ENCODE measurements around the gene NOD2. TPM values are rescaled to one million over a fixed set of nuclear protein-coding genes. Genes with fewer than 3 reads are reported as not detected.
A peak's percentile ranks its signal among the peaks of the same experiment; 100 is the strongest.

Gene NOD2
- total and polyA plus RNA-seq, 4 donors = 0.79 to 1.2 (median 0.83) TPM

DNA sequence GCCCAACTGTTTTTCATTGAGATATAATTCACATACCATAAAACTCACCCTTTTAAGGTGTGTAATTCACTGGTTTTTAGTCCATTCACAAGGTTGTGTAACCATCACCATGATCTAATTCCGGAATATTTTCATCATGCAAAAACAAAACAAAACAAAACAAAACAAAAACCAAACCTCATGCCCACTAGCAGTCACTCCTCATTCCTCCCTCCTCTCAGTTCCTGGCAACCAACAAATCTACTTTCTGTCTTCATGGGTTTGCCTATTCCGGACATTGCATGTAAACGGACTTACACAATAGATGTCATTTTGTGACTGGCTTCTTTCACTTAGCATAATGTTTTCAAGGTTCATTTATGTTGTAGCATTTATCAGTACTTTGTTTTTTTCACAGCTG lies 4.5 kb upstream of the NOD2 start:
- no peak for DNase-seq (ENCODE audit: low read depth in 4 of 6, low spot score in 6 of 6)
- peaks cover 3% of the 10 kb centered on the region for H3K27me3 ChIP-seq (ENCODE audit: control insufficient read depth, insufficient read depth, low read length)
- WGBS (ENCODE audit: insufficient coverage) = 100% methylated on average over 1 of the region's 3 CpGs
- H3K27ac ChIP-seq (ENCODE audit: low read depth, low read length) = no peak overlapping the region
- no peaks in the 10 kb centered on the region for H3K36me3 ChIP-seq (ENCODE audit: control insufficient read depth, insufficient read depth, low read length)
- H3K4me3 ChIP-seq (ENCODE audit: low read depth, low read length) = no peak overlapping the region
- peaks cover 14% of the 10 kb centered on the region for H3K4me1 ChIP-seq (ENCODE audit: control insufficient read depth, insufficient read depth, low read length)
- H3K9me3 ChIP-seq (ENCODE audit: control insufficient read depth, insufficient read depth, low read length) = no peaks in the 10 kb centered on the region

DNA sequence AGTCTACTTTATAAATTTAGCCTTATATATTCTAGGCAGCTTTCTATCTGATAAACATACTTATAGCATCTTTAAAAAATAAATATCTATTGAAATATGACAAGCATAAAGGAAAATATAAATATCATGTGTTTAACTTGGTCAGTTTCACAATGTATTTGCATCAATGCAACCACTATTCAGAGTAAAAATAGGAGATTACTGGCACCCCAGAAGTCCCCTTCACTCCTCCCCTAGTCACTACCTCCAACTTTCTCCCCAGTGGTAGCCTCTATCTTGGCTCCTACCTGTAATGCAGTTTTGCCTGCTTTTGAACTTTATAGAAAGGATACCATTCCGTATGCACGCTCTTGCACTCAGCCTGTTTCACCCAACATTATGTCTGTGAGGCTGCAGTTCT lies 3.2 kb upstream of the NOD2 start:
- no peaks in the 10 kb centered on the region for H3K9me3 ChIP-seq (ENCODE audit: control insufficient read depth, insufficient read depth, low read length)
- no peak for DNase-seq (ENCODE audit: low read depth in 4 of 6, low spot score in 6 of 6)
- H3K4me3 ChIP-seq (ENCODE audit: low read depth, low read length) = no peak overlapping the region
- H3K4me1 ChIP-seq (ENCODE audit: control insufficient read depth, insufficient read depth, low read length) = peaks cover 10% of the 10 kb centered on the region
- no peaks in the 10 kb centered on the region for H3K36me3 ChIP-seq (ENCODE audit: control insufficient read depth, insufficient read depth, low read length)
- no CpG with 5 or more reads among the region's 2 CpGs for WGBS (ENCODE audit: insufficient coverage)
- H3K27me3 ChIP-seq (ENCODE audit: control insufficient read depth, insufficient read depth, low read length) = peaks cover 12% of the 10 kb centered on the region
- no peak overlapping the region for H3K27ac ChIP-seq (ENCODE audit: low read depth, low read length)

- H3K9me3 ChIP-seq (ENCODE audit: control insufficient read depth, insufficient read depth, low read length) = no peaks in the 10 kb centered on the region
- no peaks in the 10 kb centered on the region for H3K36me3 ChIP-seq (ENCODE audit: control insufficient read depth, insufficient read depth, low read length)
- peak in 1 of 6 donors; percentile 17 for DNase-seq (ENCODE audit: low read depth in 4 of 6, low spot score in 6 of 6)
- 94% methylated on average over 4 of the region's 4 CpGs for WGBS (ENCODE audit: insufficient coverage)
- H3K27me3 ChIP-seq (ENCODE audit: control insufficient read depth, insufficient read depth, low read length) = peaks cover 12% of the 10 kb centered on the region
- H3K27ac ChIP-seq (ENCODE audit: low read depth, low read length) = no peak overlapping the region
- peaks cover 30% of the 10 kb centered on the region for H3K4me1 ChIP-seq (ENCODE audit: control insufficient read depth, insufficient read depth, low read length)
- no peak overlapping the region for H3K4me3 ChIP-seq (ENCODE audit: low read depth, low read length)
These were observed 785 bp upstream of the NOD2 start for GRCh38 chr16:50692644-50692998.

- no peaks in the 10 kb centered on the region for H3K9me3 ChIP-seq (ENCODE audit: control insufficient read depth, insufficient read depth, low read length)
- H3K4me3 ChIP-seq (ENCODE audit: low read depth, low read length) = no peak overlapping the region
- H3K27ac ChIP-seq (ENCODE audit: low read depth, low read length) = no peak overlapping the region
- peaks cover 41% of the 10 kb centered on the region for H3K4me1 ChIP-seq (ENCODE audit: control insufficient read depth, insufficient read depth, low read length)
- no peaks in the 10 kb centered on the region for H3K36me3 ChIP-seq (ENCODE audit: control insufficient read depth, insufficient read depth, low read length)
- peaks cover 12% of the 10 kb centered on the region for H3K27me3 ChIP-seq (ENCODE audit: control insufficient read depth, insufficient read depth, low read length)
- 100% methylated on average over 1 of the region's 2 CpGs for WGBS (ENCODE audit: insufficient coverage)
- DNase-seq (ENCODE audit: low read depth in 4 of 6, low spot score in 6 of 6) = no peak
These were observed 800 bp downstream of the NOD2 start for GRCh38 chr16:50694206-50694605.

DNA sequence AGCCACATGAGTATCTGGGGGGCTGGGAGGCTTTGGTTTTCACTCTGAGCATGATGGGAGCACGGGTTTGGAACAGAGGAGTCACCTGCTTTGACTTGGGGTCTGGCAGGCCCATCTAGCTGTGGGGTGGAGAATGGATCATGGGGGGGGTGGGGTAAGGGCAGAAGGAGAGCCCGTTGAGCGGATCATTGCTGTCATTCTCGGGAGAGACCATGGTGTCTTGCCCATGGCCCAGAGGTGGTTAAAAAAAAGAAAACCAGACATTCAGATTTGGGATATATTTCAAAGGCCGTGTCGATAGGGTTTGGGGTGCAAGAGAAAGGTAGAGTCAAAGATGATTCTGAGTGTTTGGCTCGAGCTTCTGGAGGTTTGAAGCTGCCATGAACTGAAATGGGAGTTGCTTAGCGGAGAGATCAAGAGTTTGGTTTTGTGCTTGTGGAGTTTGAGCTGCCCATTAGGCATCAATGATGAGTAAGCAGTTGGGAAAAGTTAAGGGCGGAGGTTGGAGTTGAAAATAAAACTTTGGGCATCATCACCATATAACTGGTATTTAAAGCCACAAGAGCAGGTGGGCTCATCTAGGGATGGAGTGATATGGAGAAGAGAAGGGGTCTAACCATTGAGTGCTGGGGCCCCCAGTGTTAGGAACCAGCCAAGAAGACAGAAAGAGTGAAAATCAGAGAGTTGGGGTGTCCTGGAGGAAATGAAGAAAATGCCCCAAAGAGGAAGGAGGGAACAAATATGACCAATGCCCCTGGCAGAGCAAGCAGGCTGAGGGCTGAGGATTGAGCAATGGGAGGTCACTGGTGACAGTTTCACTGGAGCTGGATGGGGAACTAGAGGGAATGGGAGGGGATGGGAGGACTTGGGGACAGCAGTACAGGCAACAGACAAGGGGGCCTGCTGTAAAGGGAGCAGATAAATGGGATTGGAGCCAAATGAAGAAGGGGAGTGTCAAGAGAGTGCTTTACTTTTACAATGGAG lies 1.9 kb downstream of the NOD2 start:
- WGBS (ENCODE audit: insufficient coverage) = 97% methylated on average over 8 of the region's 9 CpGs
- Histone ChIP-seq H3K36me3 (ENCODE audit: control insufficient read depth, insufficient read depth, low read length) (peaks cover 3% of the 10 kb centered on the region), H3K4me1 (ENCODE audit: control insufficient read depth, insufficient read depth, low read length) (peaks cover 41% of the 10 kb centered on the region), H3K4me3 (ENCODE audit: low read depth, low read length) (no peak overlapping the region), H3K27ac (ENCODE audit: low read depth, low read length) (no peak overlapping the region), H3K9me3 (ENCODE audit: control insufficient read depth, insufficient read depth, low read length) (no peaks in the 10 kb centered on the region), H3K27me3 (ENCODE audit: control insufficient read depth, insufficient read depth, low read length) (peaks cover 12% of the 10 kb centered on the region)
- no peak for DNase-seq (ENCODE audit: low read depth in 4 of 6, low spot score in 6 of 6)

DNA sequence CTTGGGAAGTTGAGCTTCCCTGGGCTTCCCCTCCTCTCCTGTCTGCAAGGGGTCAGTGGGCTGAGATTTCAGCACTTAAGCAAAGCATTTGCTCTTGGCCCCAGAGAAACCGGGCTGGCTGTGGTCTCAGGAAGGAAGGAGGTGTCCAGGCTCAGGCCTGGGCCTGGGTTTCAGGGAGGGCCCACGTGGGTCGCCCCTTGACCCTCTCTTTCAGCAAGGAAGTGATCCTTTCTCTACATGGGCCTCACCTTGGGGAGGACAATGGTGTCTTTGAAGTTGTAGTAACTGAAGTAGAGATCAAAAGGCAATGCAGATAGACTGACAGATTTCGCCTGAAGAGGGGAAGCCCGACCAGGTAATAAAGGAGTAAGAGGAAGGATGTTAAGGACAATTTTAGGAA lies 2.7 kb downstream of the NOD2 start:
- H3K4me3 ChIP-seq (ENCODE audit: low read depth, low read length) = no peak overlapping the region
- no peaks in the 10 kb centered on the region for H3K9me3 ChIP-seq (ENCODE audit: control insufficient read depth, insufficient read depth, low read length)
- WGBS (ENCODE audit: insufficient coverage) = 59% methylated on average over 4 of the region's 5 CpGs
- H3K27ac ChIP-seq (ENCODE audit: low read depth, low read length) = no peak overlapping the region
- H3K27me3 ChIP-seq (ENCODE audit: control insufficient read depth, insufficient read depth, low read length) = peaks cover 12% of the 10 kb centered on the region
- H3K36me3 ChIP-seq (ENCODE audit: control insufficient read depth, insufficient read depth, low read length) = peaks cover 3% of the 10 kb centered on the region
- H3K4me1 ChIP-seq (ENCODE audit: control insufficient read depth, insufficient read depth, low read length) = peaks cover 41% of the 10 kb centered on the region
- no peak for DNase-seq (ENCODE audit: low read depth in 4 of 6, low spot score in 6 of 6)

DNA sequence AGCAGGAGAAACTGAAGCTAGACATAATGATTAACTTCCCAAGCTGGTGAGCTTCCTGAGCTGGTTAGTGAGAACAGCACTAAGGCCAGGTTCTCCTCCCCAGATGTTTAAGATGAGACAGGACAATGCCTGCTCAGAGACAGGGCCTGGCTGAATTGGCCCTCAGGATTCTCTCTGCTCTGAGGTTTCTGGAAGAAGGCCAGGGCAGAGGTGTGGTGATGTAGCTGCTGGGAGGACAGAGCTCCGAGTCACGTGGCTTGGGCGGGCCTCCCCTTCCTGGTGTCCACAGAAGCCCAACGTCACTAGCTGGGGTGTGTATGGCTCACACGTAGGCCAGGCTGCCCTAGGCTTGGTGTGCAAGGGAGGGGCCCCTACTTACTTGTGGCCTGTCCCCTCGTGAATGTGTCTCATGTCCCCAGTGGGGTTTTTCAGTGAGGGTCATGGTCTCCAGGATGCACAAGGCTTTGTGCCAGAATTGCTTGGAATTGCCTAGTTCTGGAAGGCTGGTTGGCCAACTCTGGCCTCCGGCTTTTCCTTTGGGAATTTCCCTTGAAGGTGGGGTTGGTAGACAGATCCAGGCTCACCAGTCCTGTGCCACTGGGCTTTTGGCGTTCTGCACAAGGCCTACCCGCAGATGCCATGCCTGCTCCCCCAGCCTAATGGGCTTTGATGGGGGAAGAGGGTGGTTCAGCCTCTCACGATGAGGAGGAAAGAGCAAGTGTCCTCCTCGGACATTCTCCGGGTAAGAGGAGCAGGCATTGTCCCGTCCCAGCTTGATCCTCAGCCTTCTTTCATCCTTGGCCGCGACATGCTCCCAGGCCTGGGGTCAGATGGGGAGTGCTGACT lies 3.4 kb downstream of the NOD2 start:
- no peak overlapping the region for H3K27ac ChIP-seq (ENCODE audit: low read depth, low read length)
- peaks cover 41% of the 10 kb centered on the region for H3K4me1 ChIP-seq (ENCODE audit: control insufficient read depth, insufficient read depth, low read length)
- WGBS (ENCODE audit: insufficient coverage) = 75% methylated on average over 15 of the region's 15 CpGs
- peaks cover 12% of the 10 kb centered on the region for H3K27me3 ChIP-seq (ENCODE audit: control insufficient read depth, insufficient read depth, low read length)
- H3K4me3 ChIP-seq (ENCODE audit: low read depth, low read length) = no peak overlapping the region
- peaks cover 3% of the 10 kb centered on the region for H3K36me3 ChIP-seq (ENCODE audit: control insufficient read depth, insufficient read depth, low read length)
- no peaks in the 10 kb centered on the region for H3K9me3 ChIP-seq (ENCODE audit: control insufficient read depth, insufficient read depth, low read length)
- peak in 1 of 6 donors; percentile 47 for DNase-seq (ENCODE audit: low read depth in 4 of 6, low spot score in 6 of 6)

GRCh38 chr16:50697421-50697715 lies 4.0 kb downstream of the NOD2 start:
- H3K4me1 ChIP-seq (ENCODE audit: control insufficient read depth, insufficient read depth, low read length) = peaks cover 41% of the 10 kb centered on the region
- H3K27me3 ChIP-seq (ENCODE audit: control insufficient read depth, insufficient read depth, low read length) = peaks cover 12% of the 10 kb centered on the region
- no peaks in the 10 kb centered on the region for H3K9me3 ChIP-seq (ENCODE audit: control insufficient read depth, insufficient read depth, low read length)
- WGBS (ENCODE audit: insufficient coverage) = 88% methylated on average over 3 of the region's 5 CpGs
- DNase-seq (ENCODE audit: low read depth in 4 of 6, low spot score in 6 of 6) = no peak
- no peak overlapping the region for H3K4me3 ChIP-seq (ENCODE audit: low read depth, low read length)
- peaks cover 3% of the 10 kb centered on the region for H3K36me3 ChIP-seq (ENCODE audit: control insufficient read depth, insufficient read depth, low read length)
- H3K27ac ChIP-seq (ENCODE audit: low read depth, low read length) = peak overlapping the region; percentile 40

- WGBS (ENCODE audit: insufficient coverage) = 56% methylated on average over 19 of the region's 19 CpGs
- H3K4me3 ChIP-seq (ENCODE audit: low read depth, low read length) = peak overlapping the region; percentile 27
These were observed 4.7 kb downstream of the NOD2 start for GRCh38 chr16:50697881-50698767.

More at GRCh38 chr16:50697881-50698767, 4.7 kb downstream of the NOD2 start:
- Histone ChIP-seq H3K9me3 (ENCODE audit: control insufficient read depth, insufficient read depth, low read length) (no peaks in the 10 kb centered on the region), H3K27me3 (ENCODE audit: control insufficient read depth, insufficient read depth, low read length) (peaks cover 12% of the 10 kb centered on the region), H3K36me3 (ENCODE audit: control insufficient read depth, insufficient read depth, low read length) (peaks cover 3% of the 10 kb centered on the region), H3K27ac (ENCODE audit: low read depth, low read length) (peak overlapping the region; percentile 40), H3K4me1 (ENCODE audit: control insufficient read depth, insufficient read depth, low read length) (peaks cover 37% of the 10 kb centered on the region)
- DNase-seq (ENCODE audit: low read depth in 4 of 6, low spot score in 6 of 6) = peak in 2 of 6 donors; percentile 21 to 45

Data from spinal cord (tissue), 10 donors.